H1 (cell line): ENCODE data around the gene ZNF592. TPM values are rescaled to one million over a fixed set of nuclear protein-coding genes. Genes with fewer than 3 reads are reported as not detected.
"Not testable (repeated sequence)": the region's sequence is repeated elsewhere in the genome, so short reads cannot be mapped to it uniquely, and the experiment has no call there.

Experiments
- CTCF ChIA-PET: fragments of 300-600 bp; sonication (Branson Sonifier 250); formaldehyde crosslinking; loops from one replicate; lab custom pipeline; 2021; ENCODE audit not compliant: partially characterized antibody; lab: Charles Lee
- POLR2A ChIA-PET: fragments of 300-600 bp; sonication (Branson Sonifier 250); formaldehyde crosslinking; loops from one replicate; lab custom pipeline; 2021; ENCODE audit warnings: inconsistent platforms; ENCODE audit not compliant: partially characterized antibody; lab: Charles Lee
- DNase-seq, 2 experiments: peaks; one replicate each; pipeline versions ENCODE4 v3.0.0 to v3.0.0-alpha.2; 2010 to 2022; ENCODE audit warnings: low spot score in 2 of 2, low read depth in 1 of 2, mixed read lengths in 1 of 2
- FAIRE-seq: peaks from 2 replicates; lab custom pipeline; 2011; peaks lifted over from hg19 to GRCh38; lab: Jason Lieb, UNC
- H2AFZ ChIP-seq: 2 replicates; pipeline ENCODE4 v1.8.1; 2012; ENCODE audit warnings: low read length, inconsistent platforms
- H2AK5ac ChIP-seq: 2 replicates; pipeline ENCODE4 v1.6.1; 2013; ENCODE audit warnings: low read depth, low read length
- H2BK120ac ChIP-seq: replicated peaks from 2 replicates; pipeline ENCODE3; 2013; ENCODE audit warnings: low read depth, low read length, inconsistent platforms
- H2BK12ac ChIP-seq: 2 replicates; pipeline ENCODE4 v1.6.1; 2013; ENCODE audit warnings: low read depth, low read length
- H2BK15ac ChIP-seq: 2 replicates; pipeline ENCODE4 v1.6.1; 2013; ENCODE audit warnings: low read length
- H2BK20ac ChIP-seq: 2 replicates; pipeline ENCODE4 v1.6.1; 2013; ENCODE audit warnings: low read length
- H2BK5ac ChIP-seq: 2 replicates; pipeline ENCODE4 v1.6.1; 2013; ENCODE audit warnings: low read depth, low read length
- H3K14ac ChIP-seq: 2 replicates; pipeline ENCODE4 v1.6.1; 2013; ENCODE audit warnings: inconsistent platforms; ENCODE audit not compliant: insufficient read length
- H3K18ac ChIP-seq: 2 replicates; pipeline ENCODE4 v1.6.1; 2013; ENCODE audit warnings: low read length; ENCODE audit errors: extremely low read depth
- H3K23ac ChIP-seq: 2 replicates; pipeline ENCODE4 v1.6.1; 2013; ENCODE audit warnings: inconsistent platforms; ENCODE audit not compliant: insufficient read length
- H3K23me2 ChIP-seq: 2 replicates; pipeline ENCODE4 v1.6.1; 2013; ENCODE audit warnings: low read depth, low read length
- H3K27ac ChIP-seq: 2 replicates; pipeline ENCODE4 v1.6.1; 2011; ENCODE audit warnings: low read depth, low read length, inconsistent platforms
- H3K27me3 ChIP-seq, 4 experiments: replicated peaks in 1 of 4; 1 replicate in 1 of 4; 2 replicates in 3 of 4; pipeline versions ENCODE4 v1.6.1 to v1.8.1; 2011 to 2013; ENCODE audit warnings: low read length in 3 of 4, mild to moderate bottlenecking in 3 of 4, inconsistent platforms in 2 of 4, mixed read lengths in 2 of 4, moderate library complexity in 1 of 4; ENCODE audit not compliant: control insufficient read depth in 3 of 4, insufficient read depth in 3 of 4; ENCODE audit errors: extremely low read depth in 1 of 4
- H3K36me3 ChIP-seq, 4 experiments: 2 replicates each; pipeline versions ENCODE4 v1.6.1 to v1.8.1; 2011 to 2013; ENCODE audit warnings: mild to moderate bottlenecking in 4 of 4, low read length in 3 of 4, moderate library complexity in 2 of 4, control low read depth in 1 of 4, inconsistent platforms in 1 of 4; ENCODE audit not compliant: insufficient read depth in 4 of 4, control insufficient read depth in 2 of 4
- H3K4ac ChIP-seq: replicated peaks from 2 replicates; pipeline ENCODE3; 2013; ENCODE audit warnings: low read length, low read depth, mixed read lengths, inconsistent platforms; ENCODE audit not compliant: insufficient read length
- H3K4me1 ChIP-seq, 4 experiments: replicated peaks in 1 of 4; 1 replicate in 1 of 4; 2 replicates in 3 of 4; pipeline versions ENCODE4 v1.6.1 to v1.8.1; 2011 to 2013; ENCODE audit warnings: low read length in 3 of 4, inconsistent platforms in 2 of 4, mixed read lengths in 1 of 4; ENCODE audit not compliant: insufficient read depth in 4 of 4, control insufficient read depth in 3 of 4
- H3K4me2 ChIP-seq, 2 experiments: 2 replicates each; pipeline versions ENCODE4 v1.6.1 to v1.8.1; 2011 to 2013; ENCODE audit warnings: low read depth in 2 of 2, low read length in 2 of 2, control low read depth in 1 of 2, inconsistent platforms in 1 of 2, mild to moderate bottlenecking in 1 of 2; ENCODE audit not compliant: insufficient read depth in 1 of 2
- H3K4me3 ChIP-seq, 4 experiments: fragments of 200-600, 300-600 bp in 1 of 4; sonication (generic), shearing (Covaris generic), sonication (Bioruptor Twin) in 1 of 4; 2 replicates each; pipeline versions ENCODE4 v1.5.1 to v1.8.1; 2011 to 2016; ENCODE audit warnings: low read length in 4 of 4, low read depth in 3 of 4, control low read depth in 2 of 4, inconsistent platforms in 2 of 4, mild to moderate bottlenecking in 2 of 4, mixed read lengths in 1 of 4, moderate library complexity in 1 of 4; ENCODE audit not compliant: insufficient read depth in 2 of 4; ENCODE audit errors: extremely low read depth in 1 of 4
- H3K56ac ChIP-seq: replicated peaks from 2 replicates; pipeline ENCODE3; 2013; ENCODE audit warnings: low read depth, mild to moderate bottlenecking, mixed read lengths, low read length, inconsistent platforms; ENCODE audit not compliant: insufficient read length
- H3K79me1 ChIP-seq: 2 replicates; pipeline ENCODE4 v1.6.1; 2013; ENCODE audit warnings: low read depth, low read length, control low read depth
- H3K79me2 ChIP-seq, 2 experiments: 2 replicates each; pipeline versions ENCODE4 v1.6.1 to v1.8.1; 2012 to 2013; ENCODE audit warnings: low read length in 2 of 2, mild to moderate bottlenecking in 2 of 2, inconsistent platforms in 1 of 2; ENCODE audit not compliant: insufficient read depth in 2 of 2, control insufficient read depth in 1 of 2
- H3K9ac ChIP-seq, 4 experiments: replicated peaks in 1 of 4; 1 replicate in 1 of 4; 2 replicates in 3 of 4; pipeline versions ENCODE4 v1.6.1 to v1.8.1; 2011 to 2013; ENCODE audit warnings: low read depth in 3 of 4, low read length in 3 of 4, control low read depth in 2 of 4, mild to moderate bottlenecking in 2 of 4, moderate library complexity in 2 of 4, inconsistent platforms in 1 of 4; ENCODE audit errors: extremely low read depth in 1 of 4
- H3K9me3 ChIP-seq, 2 experiments: 2 replicates each; pipeline versions ENCODE4 v1.6.1 to v1.8.1; 2012 to 2013; ENCODE audit warnings: mild to moderate bottlenecking in 2 of 2, moderate library complexity in 2 of 2, control low read depth in 1 of 2, inconsistent platforms in 1 of 2, low read depth in 1 of 2, low read length in 1 of 2, mixed read lengths in 1 of 2; ENCODE audit not compliant: insufficient read depth in 2 of 2
- H4K20me1 ChIP-seq, 2 experiments: replicated peaks in 1 of 2; 2 replicates each; pipeline versions ENCODE3 to v1.8.1; 2011 to 2013; ENCODE audit warnings: inconsistent platforms in 2 of 2, low read length in 2 of 2, mild to moderate bottlenecking in 1 of 2; ENCODE audit not compliant: insufficient read depth in 2 of 2, control insufficient read depth in 1 of 2
- H4K5ac ChIP-seq: 2 replicates; pipeline ENCODE4 v1.6.1; 2013; ENCODE audit warnings: low read length, low read depth, mixed read lengths, inconsistent platforms; ENCODE audit not compliant: insufficient read length
- H4K8ac ChIP-seq: 2 replicates; pipeline ENCODE4 v1.8.0; 2013; ENCODE audit warnings: mild to moderate bottlenecking, moderate library complexity, low read length, inconsistent platforms; ENCODE audit not compliant: insufficient read depth; ENCODE audit errors: extremely low read depth
- H4K91ac ChIP-seq: replicated peaks from 2 replicates; pipeline ENCODE3; 2013; ENCODE audit warnings: low read length, mixed read lengths, inconsistent platforms; ENCODE audit not compliant: insufficient read length
- WGBS, 2 experiments: shearing (Covaris generic) in 1 of 2; methylation state at CpG; one replicate each; pipeline versions ENCODE4 v1.1.6 to v1.1.7; 2013 to 2015; ENCODE audit warnings: low lambda C conversion rate in 2 of 2, mixed read lengths in 2 of 2, inconsistent platforms in 1 of 2, low coverage in 1 of 2, missing lambda C conversion rate in 1 of 2; ENCODE audit not compliant: insufficient replicate concordance in 2 of 2, insufficient coverage in 1 of 2, insufficient read length in 1 of 2; ENCODE audit errors: extremely low coverage in 1 of 2, missing lambda C conversion rate in 1 of 2; 5-methylcytosine and 5-hydroxymethylcytosine counted together
- polyA plus RNA-seq, 7 experiments: library from polyadenylated mRNA; depleted of rRNA in 3 of 7; stranded (reverse) in 5 of 7; unstranded in 2 of 7; fragments of >200 nt in 5 of 7; fragments of 200-250 nt in 2 of 7; gene quantifications; 1 replicate in 5 of 7; 2 replicates in 1 of 7; 4 replicates in 1 of 7; pipeline versions ENCODE4 v1.2.1 to v1.2.3, GENCODE V29; 2011 to 2013; ENCODE audit warnings: missing spikeins in 2 of 7, mixed read lengths in 2 of 7
- total RNA-seq: library from RNA; stranded (reverse); fragmentation: NEBNext Ultra II Directional; extraction: Animal tissue kit (Norgen Biotek cat#: 25700); gene quantifications from 2 replicates; pipeline ENCODE4 v1.2.1, GENCODE V29; 2021

ZNF592 gene
- total and polyA plus RNA-seq, 2 of the 8 experiments (the other 6 are each of a cell fraction or from before 2014, with no cell fraction given): 14.2 to 33.0 TPM

GRCh38 chr15:84751721-84752120, 3.3 kb downstream of the ZNF592 start:
- H3K4me1 ChIP-seq: peaks cover 3 to 16% (median 11%) of the 10 kb centered on the region in 4 experiments
- not testable (repeated sequence) for H3K27me3 ChIP-seq, H2BK120ac ChIP-seq, H3K23ac ChIP-seq, H2BK15ac ChIP-seq, H4K91ac ChIP-seq, H3K27ac ChIP-seq, H3K56ac ChIP-seq, H4K8ac ChIP-seq, H2BK5ac ChIP-seq, FAIRE-seq, H3K9ac ChIP-seq, H2AFZ ChIP-seq, H3K4me3 ChIP-seq, H3K4ac ChIP-seq, H3K18ac ChIP-seq, H3K79me1 ChIP-seq, H2BK12ac ChIP-seq, H3K36me3 ChIP-seq, DNase-seq, H3K9me3 ChIP-seq, H2AK5ac ChIP-seq, H3K14ac ChIP-seq, H3K4me2 ChIP-seq, H2BK20ac ChIP-seq, H4K5ac ChIP-seq
- 95% methylated on average over 6 of the region's 6 CpGs; no CpG with 5 or more reads in 1 of the 2 experiments for WGBS, 2 experiments
- peaks cover 2 to 11% of the 10 kb centered on the region in 2 experiments for H4K20me1 ChIP-seq
- peaks cover 21 to 72% of the 10 kb centered on the region in 2 experiments for H3K79me2 ChIP-seq
- ChIA-PET CTCF (interaction anchor here (0.8 to 1.3 kb wide), 5 partner anchors 69 to 163 kb away, joined by 3 to 4 read pairs (median 3); no protein-coding TSS in a partner anchor), POLR2A (interaction anchor here (0.9 to 2.6 kb wide), 3 partner anchors 11 to 70 kb away, joined by 3 to 8 read pairs (median 4); partner anchors contain the start of gene SEC11A)
- peaks cover 15% of the 10 kb centered on the region for H3K23me2 ChIP-seq
